ENCODE measurements around the gene CLEC4D.
"Not testable (repeated sequence)": the region's sequence is repeated elsewhere in the genome, so short reads cannot be mapped to it uniquely, and the experiment has no call there.

CLEC4D gene

GRCh38 chr12:8501720-8502119 is 11.6 kb upstream of the CLEC4D start:
- H3K9me3 Mint-ChIP-seq: no peaks in the 10 kb centered on the region
- H3K27ac Mint-ChIP-seq (ENCODE audit: low read depth): no peak overlapping the region
- ATAC-seq (replicated peaks; ENCODE audit: extremely low read depth, poor library complexity, severe bottlenecking): no peak
- H3K4me3 Mint-ChIP-seq: no peak overlapping the region
- peaks cover 26% of the 10 kb centered on the region for H3K27me3 Mint-ChIP-seq
- H3K4me1 Mint-ChIP-seq: peaks cover 8% of the 10 kb centered on the region
- H3K36me3 Mint-ChIP-seq (ENCODE audit: insufficient read depth): no peaks in the 10 kb centered on the region
- DNase-seq (ENCODE audit: low spot score in 2 of 2): no peak

- H3K27me3 Mint-ChIP-seq: peaks cover 36% of the 10 kb centered on the region
- H3K9me3 Mint-ChIP-seq: no peaks in the 10 kb centered on the region
- no peak overlapping the region for H3K4me3 Mint-ChIP-seq
- ATAC-seq (replicated peaks; ENCODE audit: extremely low read depth, poor library complexity, severe bottlenecking) (no peak), DNase-seq (ENCODE audit: low spot score in 2 of 2) (no peak)
- no peaks in the 10 kb centered on the region for H3K36me3 Mint-ChIP-seq (ENCODE audit: insufficient read depth)
- H3K27ac Mint-ChIP-seq (ENCODE audit: low read depth): no peak overlapping the region
- peaks cover 8% of the 10 kb centered on the region for H3K4me1 Mint-ChIP-seq
Observed at GRCh38 chr12:8504351-8504750, 9.0 kb upstream of the CLEC4D start.

GRCh38 chr12:8507596-8507995 is 5.7 kb upstream of the CLEC4D start:
- no peak for ATAC-seq (replicated peaks; ENCODE audit: extremely low read depth, poor library complexity, severe bottlenecking)
- no peak for DNase-seq (ENCODE audit: low spot score in 2 of 2)
- no peaks in the 10 kb centered on the region for H3K36me3 Mint-ChIP-seq (ENCODE audit: insufficient read depth)
- H3K27me3 Mint-ChIP-seq: peaks cover 53% of the 10 kb centered on the region
- H3K27ac Mint-ChIP-seq (ENCODE audit: low read depth): no peak overlapping the region
- H3K4me3 Mint-ChIP-seq: no peak overlapping the region
- H3K9me3 Mint-ChIP-seq: no peaks in the 10 kb centered on the region
- no peaks in the 10 kb centered on the region for H3K4me1 Mint-ChIP-seq

GRCh38 chr12:8508223-8508622 is 5.1 kb upstream of the CLEC4D start:
- H3K27ac Mint-ChIP-seq (ENCODE audit: low read depth): no peak overlapping the region
- H3K4me3 Mint-ChIP-seq: no peak overlapping the region
- DNase-seq (ENCODE audit: low spot score in 2 of 2): no peak
- no peaks in the 10 kb centered on the region for H3K4me1 Mint-ChIP-seq
- ATAC-seq (replicated peaks; ENCODE audit: extremely low read depth, poor library complexity, severe bottlenecking): no peak
- H3K27me3 Mint-ChIP-seq: peaks cover 60% of the 10 kb centered on the region
- H3K9me3 Mint-ChIP-seq: no peaks in the 10 kb centered on the region
- no peaks in the 10 kb centered on the region for H3K36me3 Mint-ChIP-seq (ENCODE audit: insufficient read depth)

- Mint-ChIP-seq H3K27ac (ENCODE audit: low read depth) (no peak overlapping the region), H3K4me3 (no peak overlapping the region), H3K4me1 (no peaks in the 10 kb centered on the region), H3K9me3 (no peaks in the 10 kb centered on the region), H3K27me3 (peaks cover 69% of the 10 kb centered on the region), H3K36me3 (ENCODE audit: insufficient read depth) (no peaks in the 10 kb centered on the region)
- no peak for ATAC-seq (replicated peaks; ENCODE audit: extremely low read depth, poor library complexity, severe bottlenecking)
- DNase-seq (ENCODE audit: low spot score in 2 of 2): no peak
Observed at GRCh38 chr12:8508910-8509841, 4.1 kb upstream of the CLEC4D start.

GRCh38 chr12:8517971-8518370 is 4.7 kb downstream of the CLEC4D start:
- H3K4me3 Mint-ChIP-seq: no peak overlapping the region
- H3K9me3 Mint-ChIP-seq: no peaks in the 10 kb centered on the region
- ATAC-seq (replicated peaks; ENCODE audit: extremely low read depth, poor library complexity, severe bottlenecking) (no peak), DNase-seq (ENCODE audit: low spot score in 2 of 2) (no peak)
- H3K36me3 Mint-ChIP-seq (ENCODE audit: insufficient read depth): peaks cover 1% of the 10 kb centered on the region
- H3K27ac Mint-ChIP-seq (ENCODE audit: low read depth): no peak overlapping the region
- no peaks in the 10 kb centered on the region for H3K4me1 Mint-ChIP-seq
- H3K27me3 Mint-ChIP-seq: peaks cover 86% of the 10 kb centered on the region

GRCh38 chr12:8519171-8519570 is 5.9 kb downstream of the CLEC4D start:
- Mint-ChIP-seq H3K27ac (ENCODE audit: low read depth) (no peak overlapping the region), H3K27me3 (peaks cover 86% of the 10 kb centered on the region)
- no peak for DNase-seq (ENCODE audit: low spot score in 2 of 2)

GRCh38 chr12:8527250-8528130 is 14.2 kb downstream of the CLEC4D start:
- DNase-seq (ENCODE audit: low spot score in 2 of 2) (no peak), ATAC-seq (replicated peaks; ENCODE audit: extremely low read depth, poor library complexity, severe bottlenecking) (no peak)
- no peak overlapping the region for H3K4me3 Mint-ChIP-seq
- peaks cover 6% of the 10 kb centered on the region for H3K9me3 Mint-ChIP-seq
- H3K4me1 Mint-ChIP-seq: no peaks in the 10 kb centered on the region
- peaks cover 88% of the 10 kb centered on the region for H3K27me3 Mint-ChIP-seq
- H3K36me3 Mint-ChIP-seq (ENCODE audit: insufficient read depth): no peaks in the 10 kb centered on the region
- H3K27ac Mint-ChIP-seq (ENCODE audit: low read depth): no peak overlapping the region

More at GRCh38 chr12:8519171-8519570, 5.9 kb downstream of the CLEC4D start:
- Mint-ChIP-seq H3K4me1 (no peaks in the 10 kb centered on the region), H3K9me3 (no peaks in the 10 kb centered on the region), H3K36me3 (ENCODE audit: insufficient read depth) (peaks cover 1% of the 10 kb centered on the region), H3K4me3 (no peak overlapping the region)
- ATAC-seq (replicated peaks; ENCODE audit: extremely low read depth, poor library complexity, severe bottlenecking): no peak

GRCh38 chr12:8532045-8532444 is 18.7 kb downstream of the CLEC4D start:
- Mint-ChIP-seq H3K36me3 (ENCODE audit: insufficient read depth) (no peaks in the 10 kb centered on the region), H3K4me1 (no peaks in the 10 kb centered on the region), H3K27ac (ENCODE audit: low read depth) (no peak overlapping the region), H3K4me3 (no peak overlapping the region), H3K9me3 (no peaks in the 10 kb centered on the region), H3K27me3 (peaks cover 64% of the 10 kb centered on the region)
- ATAC-seq (replicated peaks; ENCODE audit: extremely low read depth, poor library complexity, severe bottlenecking): no peak
- DNase-seq (ENCODE audit: low spot score in 2 of 2): no peak

GRCh38 chr12:8537820-8538219 is 24.5 kb downstream of the CLEC4D start:
- H3K27me3 Mint-ChIP-seq: peaks cover 65% of the 10 kb centered on the region
- not testable (repeated sequence) for H3K27ac Mint-ChIP-seq (ENCODE audit: low read depth); H3K4me1 Mint-ChIP-seq; DNase-seq (ENCODE audit: low spot score in 2 of 2); H3K9me3 Mint-ChIP-seq; ATAC-seq (replicated peaks; ENCODE audit: extremely low read depth, poor library complexity, severe bottlenecking); H3K4me3 Mint-ChIP-seq; H3K36me3 Mint-ChIP-seq (ENCODE audit: insufficient read depth)

- H3K27ac Mint-ChIP-seq (ENCODE audit: low read depth); H3K36me3 Mint-ChIP-seq (ENCODE audit: insufficient read depth); H3K4me3 Mint-ChIP-seq; H3K4me1 Mint-ChIP-seq; DNase-seq (ENCODE audit: low spot score in 2 of 2); H3K9me3 Mint-ChIP-seq; ATAC-seq (replicated peaks; ENCODE audit: extremely low read depth, poor library complexity, severe bottlenecking): not testable (repeated sequence)
- peaks cover 43% of the 10 kb centered on the region for H3K27me3 Mint-ChIP-seq
Observed at GRCh38 chr12:8540831-8541230, 27.5 kb downstream of the CLEC4D start, which contains the start of gene CLEC4E. Gene CLEC4E (minus strand): TSS chr12:8540905. CDS start chr12:8540797, 108 bp downstream.

GRCh38 chr12:8541562-8541961 is 28.3 kb downstream of the CLEC4D start:
- peaks cover 4% of the 10 kb centered on the region for H3K36me3 Mint-ChIP-seq (ENCODE audit: insufficient read depth)
- H3K9me3 Mint-ChIP-seq: no peaks in the 10 kb centered on the region
- H3K27ac Mint-ChIP-seq (ENCODE audit: low read depth): no peak overlapping the region
- ATAC-seq (replicated peaks; ENCODE audit: extremely low read depth, poor library complexity, severe bottlenecking): no peak
- H3K27me3 Mint-ChIP-seq: peaks cover 43% of the 10 kb centered on the region
- no peak for DNase-seq (ENCODE audit: low spot score in 2 of 2)
- H3K4me3 Mint-ChIP-seq: no peak overlapping the region
- peaks cover 5% of the 10 kb centered on the region for H3K4me1 Mint-ChIP-seq

All from central memory CD8-positive, alpha-beta T cell (primary cell).